Fibroblast of upper back skin (primary cell): ENCODE data around the gene HIGD2A.

Experiments used
- DNase-seq: peaks from one replicate; pipeline ENCODE4 v3.0.0-alpha.2; 2013

The HIGD2A gene

GRCh38 chr5:176369934-176370711, 18.4 kb upstream of the HIGD2A start:
- DNase-seq: no peak

- DNase-seq: no peak
Measured at GRCh38 chr5:176371621-176372539, 16.7 kb upstream of the HIGD2A start.

- peak; percentile 14 for DNase-seq
Measured at GRCh38 chr5:176373100-176373818, 15.3 kb upstream of the HIGD2A start.

- no peak for DNase-seq
Measured at GRCh38 chr5:176379881-176380280, 8.7 kb upstream of the HIGD2A start.

GRCh38 chr5:176381423-176381822, 7.1 kb upstream of the HIGD2A start:
- DNase-seq: no peak

GRCh38 chr5:176381979-176382378, 6.6 kb upstream of the HIGD2A start:
- DNase-seq: no peak

GRCh38 chr5:176382721-176383120, 5.8 kb upstream of the HIGD2A start:
- DNase-seq: no peak

GRCh38 chr5:176383248-176383905, 5.2 kb upstream of the HIGD2A start:
- no peak for DNase-seq

GRCh38 chr5:176383961-176384360, 4.6 kb upstream of the HIGD2A start:
- DNase-seq: no peak

- DNase-seq: no peak
Measured at GRCh38 chr5:176384366-176384930, 4.1 kb upstream of the HIGD2A start.

GRCh38 chr5:176384991-176385390, 3.6 kb upstream of the HIGD2A start:
- no peak for DNase-seq

- DNase-seq: no peak
Measured at GRCh38 chr5:176386491-176386890, 2.1 kb upstream of the HIGD2A start.

GRCh38 chr5:176387384-176387925, 1.1 kb upstream of the HIGD2A start:
- DNase-seq: no peak

GRCh38 chr5:176388003-176388443, 528 bp upstream of the HIGD2A start:
- DNase-seq: no peak

- no peak for DNase-seq
Measured at GRCh38 chr5:176389135-176390123, 878 bp downstream of the HIGD2A start.

- no peak for DNase-seq
Measured at GRCh38 chr5:176391479-176391878, 2.9 kb downstream of the HIGD2A start.

- no peak for DNase-seq
Measured at GRCh38 chr5:176391999-176392398, 3.4 kb downstream of the HIGD2A start.

- no peak for DNase-seq
Measured at GRCh38 chr5:176392526-176392925, 4.0 kb downstream of the HIGD2A start.

GRCh38 chr5:176394096-176394495, 5.5 kb downstream of the HIGD2A start:
- no peak for DNase-seq

- no peak for DNase-seq
Measured at GRCh38 chr5:176394881-176395675, 6.5 kb downstream of the HIGD2A start.
